HEK293 (cell line): ENCODE measurements around the gene PBX2.

ENCODE experiments used
- CTCF ChIA-PET: fragments of 350-600 bp; formaldehyde crosslinking; extraction: SDS; loops from one replicate; lab custom pipeline; 2021; ENCODE audit warnings: antibody characterized with exemption; lab: Yijun Ruan, JAX
- POLR2A ChIA-PET: fragments of 300-600 bp; formaldehyde crosslinking; extraction: SDS; loops from one replicate; lab custom pipeline; 2020; ENCODE audit warnings: antibody characterized with exemption, inconsistent platforms; lab: Yijun Ruan, JAX
- H3K27ac ChIP-seq: fragments of 200-500 bp; sonication (Bioruptor generic); 2 replicates; pipeline ENCODE4 v1.5.1; 2014; ENCODE audit warnings: low read depth, low read length, control low read depth, inconsistent platforms; ENCODE audit errors: extremely low read depth
- H3K36me3 ChIP-seq, 2 experiments: fragments of 200-500 bp in 1 of 2; sonication (Bioruptor generic) in 1 of 2; 1 replicate in 1 of 2; 2 replicates in 1 of 2; pipeline ENCODE4 v1.5.1; 2014 to 2017; ENCODE audit warnings: inconsistent platforms in 2 of 2, low read length in 2 of 2; ENCODE audit not compliant: control insufficient read depth in 2 of 2, insufficient read depth in 1 of 2
- H3K4me1 ChIP-seq: fragments of 200-500 bp; sonication (Bioruptor generic); 2 replicates; pipeline ENCODE4 v1.5.1; 2014; ENCODE audit warnings: mild to moderate bottlenecking, low read length, inconsistent platforms; ENCODE audit not compliant: control insufficient read depth, insufficient read depth
- H3K4me3 ChIP-seq: 2 replicates; pipeline ENCODE4 v1.5.1; 2011; ENCODE audit warnings: low read depth, mild to moderate bottlenecking, control low read depth, low read length, moderate library complexity
- H3K9me3 ChIP-seq: fragments of 200-500 bp; sonication (Bioruptor generic); 2 replicates; pipeline ENCODE4 v1.5.1; 2014; ENCODE audit warnings: low read depth, low read length, inconsistent platforms; ENCODE audit not compliant: control insufficient read depth, insufficient read depth
- BCL6B ChIP-seq: fragments of 450-650 bp; formaldehyde crosslinking; IDR thresholded peaks from 2 replicates; pipeline ENCODE4 v1.5.1; 2017; ENCODE audit warnings: missing biosample characterization, missing genetic modification characterization
- FEZF1 ChIP-seq: fragments of 450-650 bp; formaldehyde crosslinking; IDR thresholded peaks from 2 replicates; pipeline ENCODE4 v1.5.1; 2016; ENCODE audit warnings: missing biosample characterization, missing genetic modification characterization
- GLIS2 ChIP-seq: fragments of 450-650 bp; formaldehyde crosslinking; IDR thresholded peaks from 2 replicates; pipeline ENCODE4 v1.5.1; 2016; ENCODE audit warnings: missing biosample characterization, missing genetic modification characterization
- HIC1 ChIP-seq: fragments of 450-650 bp; formaldehyde crosslinking; IDR thresholded peaks from 2 replicates; pipeline ENCODE4 v1.5.1; 2016; ENCODE audit warnings: missing biosample characterization, missing genetic modification characterization
- KLF9 ChIP-seq: fragments of 450-650 bp; formaldehyde crosslinking; IDR thresholded peaks from 2 replicates; pipeline ENCODE4 v1.5.1; 2016; ENCODE audit warnings: missing biosample characterization, missing genetic modification characterization, low read depth
- OSR2 ChIP-seq: fragments of 450-650 bp; formaldehyde crosslinking; IDR thresholded peaks from 2 replicates; pipeline ENCODE4 v1.5.1; 2016; ENCODE audit warnings: missing biosample characterization, missing genetic modification characterization
- PRDM4 ChIP-seq: fragments of 450-650 bp; formaldehyde crosslinking; IDR thresholded peaks from 2 replicates; pipeline ENCODE4 v1.5.1; 2017; ENCODE audit warnings: missing biosample characterization, missing genetic modification characterization
- ZBTB48 ChIP-seq: fragments of 450-650 bp; formaldehyde crosslinking; IDR thresholded peaks from 2 replicates; pipeline ENCODE4 v1.5.1; 2016; ENCODE audit warnings: missing biosample characterization, missing genetic modification characterization
- ZBTB7A ChIP-seq: fragments of 450-650 bp; formaldehyde crosslinking; IDR thresholded peaks from 2 replicates; pipeline ENCODE4 v1.5.1; 2016; ENCODE audit warnings: low read depth, missing biosample characterization, missing genetic modification characterization
- ZEB2 ChIP-seq: fragments of 450-650 bp; formaldehyde crosslinking; IDR thresholded peaks from 2 replicates; pipeline ENCODE4 v1.5.1; 2016; ENCODE audit warnings: missing biosample characterization, missing genetic modification characterization
- ZFHX2 ChIP-seq: fragments of 450-650 bp; formaldehyde crosslinking; conservative IDR thresholded peaks from 2 replicates; pipeline ENCODE4 v1.5.1; 2016; ENCODE audit warnings: missing biosample characterization, missing genetic modification characterization
- ZNF175 ChIP-seq: fragments of 450-650 bp; formaldehyde crosslinking; IDR thresholded peaks from 2 replicates; pipeline ENCODE4 v1.5.1; 2016; ENCODE audit warnings: missing biosample characterization, missing genetic modification characterization
- ZNF19 ChIP-seq: fragments of 450-650 bp; formaldehyde crosslinking; IDR thresholded peaks from 2 replicates; pipeline ENCODE4; 2016; ENCODE audit warnings: missing biosample characterization, missing genetic modification characterization, low read depth
- ZNF248 ChIP-seq: fragments of 450-650 bp; formaldehyde crosslinking; IDR thresholded peaks from 2 replicates; pipeline ENCODE4 v1.5.1; 2017; ENCODE audit warnings: missing biosample characterization, missing genetic modification characterization
- ZNF335 ChIP-seq: fragments of 450-650 bp; formaldehyde crosslinking; conservative IDR thresholded peaks from 2 replicates; pipeline ENCODE4 v1.5.1; 2016; ENCODE audit warnings: missing biosample characterization, missing genetic modification characterization
- ZNF341 ChIP-seq: fragments of 450-650 bp; formaldehyde crosslinking; IDR thresholded peaks from 2 replicates; pipeline ENCODE4; 2016; ENCODE audit warnings: low read depth, missing biosample characterization, missing genetic modification characterization
- ZNF366 ChIP-seq: fragments of 450-650 bp; formaldehyde crosslinking; conservative IDR thresholded peaks from 2 replicates; pipeline ENCODE4 v1.5.1; 2016; ENCODE audit warnings: missing biosample characterization, missing genetic modification characterization
- ZNF391 ChIP-seq: fragments of 450-650 bp; formaldehyde crosslinking; IDR thresholded peaks from 2 replicates; pipeline ENCODE4 v1.5.1; 2016; ENCODE audit warnings: low read depth, missing biosample characterization, missing genetic modification characterization, borderline replicate concordance
- ZNF433 ChIP-seq: fragments of 450-650 bp; formaldehyde crosslinking; IDR thresholded peaks from 2 replicates; pipeline ENCODE4 v1.5.1; 2016; ENCODE audit warnings: missing biosample characterization, missing genetic modification characterization, low read depth
- ZNF488 ChIP-seq: fragments of 450-650 bp; formaldehyde crosslinking; IDR thresholded peaks from 2 replicates; pipeline ENCODE4 v1.5.1; 2016; ENCODE audit warnings: missing biosample characterization, missing genetic modification characterization
- ZNF530 ChIP-seq: fragments of 450-650 bp; formaldehyde crosslinking; IDR thresholded peaks from 2 replicates; pipeline ENCODE4 v1.5.1; 2016; ENCODE audit warnings: low read depth, missing biosample characterization, missing genetic modification characterization
- ZNF560 ChIP-seq: fragments of 450-650 bp; formaldehyde crosslinking; IDR thresholded peaks from 2 replicates; pipeline ENCODE4 v1.5.1; 2017; ENCODE audit warnings: missing biosample characterization, missing genetic modification characterization, borderline replicate concordance
- ZNF610 ChIP-seq: fragments of 450-650 bp; formaldehyde crosslinking; IDR thresholded peaks from 2 replicates; pipeline ENCODE4 v1.5.1; 2016; ENCODE audit warnings: missing biosample characterization, missing genetic modification characterization, borderline replicate concordance
- ZNF660 ChIP-seq: fragments of 450-650 bp; IDR thresholded peaks from 2 replicates; pipeline ENCODE4 v1.5.1; 2018; ENCODE audit warnings: missing biosample characterization, mild to moderate bottlenecking, missing genetic modification characterization
- ZNF664 ChIP-seq: fragments of 450-650 bp; formaldehyde crosslinking; IDR thresholded peaks from 2 replicates; pipeline ENCODE4 v1.5.1; 2016; ENCODE audit warnings: missing biosample characterization, missing genetic modification characterization
- ZNF837 ChIP-seq: fragments of 450-650 bp; formaldehyde crosslinking; IDR thresholded peaks from 2 replicates; pipeline ENCODE4 v1.5.1; 2016; ENCODE audit warnings: missing biosample characterization, missing genetic modification characterization
- ZNF843 ChIP-seq: fragments of 450-650 bp; formaldehyde crosslinking; IDR thresholded peaks from 2 replicates; pipeline ENCODE4 v1.5.1; 2016; ENCODE audit warnings: missing biosample characterization, missing genetic modification characterization
- ZSCAN16 ChIP-seq: fragments of 450-650 bp; formaldehyde crosslinking; IDR thresholded peaks from 2 replicates; pipeline ENCODE4 v1.5.1; 2016; ENCODE audit warnings: missing biosample characterization, missing genetic modification characterization
- ZSCAN23 ChIP-seq: fragments of 450-650 bp; formaldehyde crosslinking; IDR thresholded peaks from 2 replicates; pipeline ENCODE4 v1.5.1; 2016; ENCODE audit warnings: missing biosample characterization, missing genetic modification characterization
- ZSCAN5A ChIP-seq: fragments of 450-650 bp; formaldehyde crosslinking; IDR thresholded peaks from 2 replicates; pipeline ENCODE4 v1.5.1; 2016; ENCODE audit warnings: missing biosample characterization, missing genetic modification characterization

PBX2 gene

GRCh38 chr6:32175711-32176475 is 14.1 kb downstream of the PBX2 start, which contains the start of gene AGPAT1:
Gene AGPAT1 (minus strand): TSS chr6:32176084. CDS start chr6:32171496, 4,588 bp downstream.
- POLR2A ChIA-PET, result interaction anchor here (0.6 to 2.5 kb wide), 15 partner anchors 10 to 1028 kb away, joined by 3 to 38 read pairs (median 5); partner anchors contain the start of genes ATF6B, FKBPL, HSD17B8 and PBX2
- Histone ChIP-seq H3K4me3 (peak within 1 kb of the TSS; percentile 76), H3K36me3 (peaks cover 4 to 29% of the 10 kb centered on the region in 2 experiments; a peak in 2 of 3 replicates), H3K4me1 (peaks cover 14% of the 10 kb centered on the region), H3K27ac (peak within 1 kb of the TSS; percentile 82), H3K9me3 (no peaks in the 10 kb centered on the region)
- CTCF ChIA-PET, result interaction anchor here (0.7 to 1.1 kb wide), 2 partner anchors 8 to 57 kb away, joined by 3 read pairs; no protein-coding TSS in a partner anchor
- TF ChIP-seq ZNF560 (tag by site-specific recombination) (no peak), ZNF19 (tag by site-specific recombination) (no peak), OSR2 (no peak), KLF9 (tag by site-specific recombination) (peak; percentile 48; the same call in 1 of the 2 replicates), ZEB2 (tag by site-specific recombination) (peak; percentile 34; the same call in 1 of the 2 replicates), ZNF610 (tag by site-specific recombination) (no peak), PRDM4 (tag by site-specific recombination) (0 out of 2 replicates have a peak, but pooled peaks have one; percentile 11), ZNF433 (no peak), BCL6B (tag by site-specific recombination) (no peak), GLIS2 (tag by site-specific recombination) (peak; percentile 96), FEZF1 (tag by site-specific recombination) (no peak), HIC1 (tag by site-specific recombination) (0 out of 2 replicates have a peak, but pooled peaks have one; percentile 39), ZNF341 (peak; percentile 99), ZBTB7A (tag by site-specific recombination) (peak; percentile 54; the same call in 1 of the 2 replicates), ZNF843 (tag by site-specific recombination) (no peak), ZSCAN16 (no peak), ZNF837 (tag by site-specific recombination) (no peak; the same call in 1 of the 2 replicates), ZBTB48 (tag by site-specific recombination) (no peak; the same call in 1 of the 2 replicates), ZNF175 (tag by site-specific recombination) (no peak), ZNF366 (tag by site-specific recombination) (peak; percentile 94), ZNF391 (tag by site-specific recombination) (peak; percentile 20; the same call in 1 of the 2 replicates), ZSCAN23 (peak; percentile 41; the same call in 1 of the 2 replicates), ZNF335 (tag by site-specific recombination) (peak; percentile 79), ZFHX2 (tag by site-specific recombination) (peak; percentile 81), ZSCAN5A (tag by site-specific recombination) (no peak), ZNF530 (tag by site-specific recombination) (peak; percentile 52; the same call in 1 of the 2 replicates), ZNF248 (tag by site-specific recombination) (no peak), ZNF660 (tag by site-specific recombination) (no peak), ZNF488 (tag by site-specific recombination) (no peak), ZNF664 (tag by site-specific recombination) (no peak)
